ENCODE data around the gene DDX3X. TPM values are rescaled to one million over a fixed set of nuclear protein-coding genes. Genes with fewer than 3 reads are reported as not detected.
A peak's percentile ranks its signal among the peaks of the same experiment; 100 is the strongest.
"Not testable (repeated sequence)": the region's sequence is repeated elsewhere in the genome, so short reads cannot be mapped to it uniquely, and the experiment has no call there.

The DDX3X gene
- total and polyA plus RNA-seq, 2 donors (not counting 1 experiment from before 2014, with no cell fraction given), result 97.6 to 216 TPM

DNA sequence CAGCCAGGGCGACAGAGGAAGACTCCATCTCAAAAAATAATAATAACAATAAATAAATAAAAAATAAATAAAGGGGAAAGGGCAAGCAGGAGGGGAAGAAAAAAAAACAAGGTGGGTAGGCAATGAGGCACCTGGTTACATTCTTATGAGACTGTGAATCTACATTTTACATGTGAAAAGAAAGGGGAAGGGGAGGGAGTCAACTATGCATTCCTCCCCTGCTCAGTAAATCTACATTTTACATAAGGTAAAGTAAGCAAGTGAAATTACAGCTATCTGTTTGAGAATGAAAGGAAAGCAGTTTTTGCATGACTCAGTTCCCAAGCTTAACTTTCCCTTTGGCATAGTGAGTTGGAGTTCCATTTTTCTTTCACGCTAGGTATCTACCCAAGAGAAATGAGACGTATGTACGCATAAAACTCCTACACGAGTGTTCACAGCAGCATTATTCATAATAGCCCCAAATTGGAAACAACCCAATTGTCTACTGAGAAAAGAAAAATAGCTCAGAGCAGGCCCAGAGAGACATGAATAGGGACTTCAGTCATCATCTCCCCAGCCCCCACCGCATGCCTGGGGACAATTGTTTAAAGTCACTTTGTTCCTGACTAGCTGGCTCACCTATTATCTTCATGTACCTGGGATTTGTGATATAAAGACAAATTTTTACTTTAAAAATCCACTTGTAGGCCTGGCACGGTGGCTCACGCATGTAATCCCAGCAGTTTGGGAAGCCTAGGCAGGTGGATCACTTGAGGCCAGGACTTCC, 52.4 kb downstream of the DDX3X start:
- H3K9me3 ChIP-seq (ENCODE audit: control insufficient read depth, insufficient read depth, low read depth, low read length), result no peaks in the 10 kb centered on the region
- peaks cover 4% of the 10 kb centered on the region for H3K4me1 ChIP-seq (ENCODE audit: control insufficient read depth, extremely low read depth, insufficient read depth, low read length)
- H3K27me3 ChIP-seq (ENCODE audit: control insufficient read depth, insufficient read depth, low read length), result no peaks in the 10 kb centered on the region
- H4K20me1 ChIP-seq (ENCODE audit: control insufficient read depth, extremely low read depth, insufficient read depth, low read length), result no peaks in the 10 kb centered on the region
- no peak overlapping the region for H3K4me2 ChIP-seq (ENCODE audit: extremely low read depth, insufficient read depth, low read length)
- TF ChIP-seq EZH2 (IDR thresholded peaks at IDR 0.05; ENCODE audit: low read length, missing control alignments), result no peak
- TF ChIP-seq, protein P1, sequence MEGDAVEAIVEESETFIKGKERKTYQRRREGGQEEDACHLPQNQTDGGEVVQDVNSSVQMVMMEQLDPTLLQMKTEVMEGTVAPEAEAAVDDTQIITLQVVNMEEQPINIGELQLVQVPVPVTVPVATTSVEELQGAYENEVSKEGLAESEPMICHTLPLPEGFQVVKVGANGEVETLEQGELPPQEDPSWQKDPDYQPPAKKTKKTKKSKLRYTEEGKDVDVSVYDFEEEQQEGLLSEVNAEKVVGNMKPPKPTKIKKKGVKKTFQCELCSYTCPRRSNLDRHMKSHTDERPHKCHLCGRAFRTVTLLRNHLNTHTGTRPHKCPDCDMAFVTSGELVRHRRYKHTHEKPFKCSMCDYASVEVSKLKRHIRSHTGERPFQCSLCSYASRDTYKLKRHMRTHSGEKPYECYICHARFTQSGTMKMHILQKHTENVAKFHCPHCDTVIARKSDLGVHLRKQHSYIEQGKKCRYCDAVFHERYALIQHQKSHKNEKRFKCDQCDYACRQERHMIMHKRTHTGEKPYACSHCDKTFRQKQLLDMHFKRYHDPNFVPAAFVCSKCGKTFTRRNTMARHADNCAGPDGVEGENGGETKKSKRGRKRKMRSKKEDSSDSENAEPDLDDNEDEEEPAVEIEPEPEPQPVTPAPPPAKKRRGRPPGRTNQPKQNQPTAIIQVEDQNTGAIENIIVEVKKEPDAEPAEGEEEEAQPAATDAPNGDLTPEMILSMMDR (conservative IDR thresholded peaks at IDR 0.05 in 1 of 2, IDR thresholded peaks at IDR 0.05 in 1 of 2; ENCODE audit: low read depth in 1 of 2, low read length in 2 of 2), result no peak
- no peak overlapping the region for H3K27ac ChIP-seq (ENCODE audit: insufficient read depth, low read length)
- H3K36me3 ChIP-seq (ENCODE audit: control insufficient read depth, insufficient read depth, low read length), result no peaks in the 10 kb centered on the region
- no peak overlapping the region for H2AFZ ChIP-seq (ENCODE audit: low read length)
- H3K9ac ChIP-seq (ENCODE audit: insufficient read depth, low read length), result no peak overlapping the region
- no peaks in the 10 kb centered on the region for H3K79me2 ChIP-seq (ENCODE audit: control insufficient read depth, insufficient read depth, low read length)
- H3K4me3 ChIP-seq (replicated peaks in 1 of 4; ENCODE audit: control extremely low read depth in 1 of 4, insufficient read depth in 1 of 4, low read depth in 3 of 4, low read length in 4 of 4), result no peak overlapping the region
- DNase-seq (ENCODE audit: low read depth in 2 of 2), result peak in 1 of 2 donors; percentile 55

GRCh38 chrX:41388543-41388942, 54.6 kb downstream of the DDX3X start:
- Histone ChIP-seq H4K20me1 (ENCODE audit: control insufficient read depth, extremely low read depth, insufficient read depth, low read length) (no peaks in the 10 kb centered on the region), H3K36me3 (ENCODE audit: control insufficient read depth, insufficient read depth, low read length) (no peaks in the 10 kb centered on the region), H3K27ac (ENCODE audit: insufficient read depth, low read length) (no peak overlapping the region), H3K4me3 (replicated peaks in 1 of 4; ENCODE audit: control extremely low read depth in 1 of 4, insufficient read depth in 1 of 4, low read depth in 3 of 4, low read length in 4 of 4) (no peak overlapping the region), H3K9me3 (ENCODE audit: control insufficient read depth, insufficient read depth, low read depth, low read length) (no peaks in the 10 kb centered on the region), H3K79me2 (ENCODE audit: control insufficient read depth, insufficient read depth, low read length) (no peaks in the 10 kb centered on the region), H3K4me2 (ENCODE audit: extremely low read depth, insufficient read depth, low read length) (no peak overlapping the region), H3K4me1 (ENCODE audit: control insufficient read depth, extremely low read depth, insufficient read depth, low read length) (peaks cover 3% of the 10 kb centered on the region), H2AFZ (ENCODE audit: low read length) (no peak overlapping the region), H3K27me3 (ENCODE audit: control insufficient read depth, insufficient read depth, low read length) (no peaks in the 10 kb centered on the region), H3K9ac (ENCODE audit: insufficient read depth, low read length) (no peak overlapping the region)
- TF ChIP-seq EZH2 (IDR thresholded peaks at IDR 0.05; ENCODE audit: low read length, missing control alignments), result no peak
- TF ChIP-seq, protein P1 (conservative IDR thresholded peaks at IDR 0.05 in 1 of 2, IDR thresholded peaks at IDR 0.05 in 1 of 2; ENCODE audit: low read depth in 1 of 2, low read length in 2 of 2), result no peak
- no peak for DNase-seq (ENCODE audit: low read depth in 2 of 2)

- no peak overlapping the region for H3K4me2 ChIP-seq (ENCODE audit: extremely low read depth, insufficient read depth, low read length)
- H3K9me3 ChIP-seq (ENCODE audit: control insufficient read depth, insufficient read depth, low read depth, low read length), result no peaks in the 10 kb centered on the region
- H2AFZ ChIP-seq (ENCODE audit: low read length), result no peak overlapping the region
- H4K20me1 ChIP-seq (ENCODE audit: control insufficient read depth, extremely low read depth, insufficient read depth, low read length), result no peaks in the 10 kb centered on the region
- H3K9ac ChIP-seq (ENCODE audit: insufficient read depth, low read length), result no peak overlapping the region
- no peak overlapping the region for H3K27ac ChIP-seq (ENCODE audit: insufficient read depth, low read length)
- TF ChIP-seq, protein P1 (conservative IDR thresholded peaks at IDR 0.05 in 1 of 2, IDR thresholded peaks at IDR 0.05 in 1 of 2; ENCODE audit: low read depth in 1 of 2, low read length in 2 of 2), result no peak
- TF ChIP-seq EZH2 (IDR thresholded peaks at IDR 0.05; ENCODE audit: low read length, missing control alignments), result no peak
- no peaks in the 10 kb centered on the region for H3K36me3 ChIP-seq (ENCODE audit: control insufficient read depth, insufficient read depth, low read length)
- H3K4me1 ChIP-seq (ENCODE audit: control insufficient read depth, extremely low read depth, insufficient read depth, low read length), result no peaks in the 10 kb centered on the region
- H3K27me3 ChIP-seq (ENCODE audit: control insufficient read depth, insufficient read depth, low read length), result no peaks in the 10 kb centered on the region
- H3K79me2 ChIP-seq (ENCODE audit: control insufficient read depth, insufficient read depth, low read length), result no peaks in the 10 kb centered on the region
- H3K4me3 ChIP-seq (replicated peaks in 1 of 4; ENCODE audit: control extremely low read depth in 1 of 4, insufficient read depth in 1 of 4, low read depth in 3 of 4, low read length in 4 of 4), result no peak overlapping the region
- no peak for DNase-seq (ENCODE audit: low read depth in 2 of 2)
Measured at GRCh38 chrX:41389311-41389888, 55.4 kb downstream of the DDX3X start.

- H3K9ac ChIP-seq (ENCODE audit: insufficient read depth, low read length); H3K27ac ChIP-seq (ENCODE audit: insufficient read depth, low read length); H3K27me3 ChIP-seq (ENCODE audit: control insufficient read depth, insufficient read depth, low read length); H3K36me3 ChIP-seq (ENCODE audit: control insufficient read depth, insufficient read depth, low read length); H3K4me2 ChIP-seq (ENCODE audit: extremely low read depth, insufficient read depth, low read length); H3K79me2 ChIP-seq (ENCODE audit: control insufficient read depth, insufficient read depth, low read length); H2AFZ ChIP-seq (ENCODE audit: low read length); H4K20me1 ChIP-seq (ENCODE audit: control insufficient read depth, extremely low read depth, insufficient read depth, low read length); H3K4me1 ChIP-seq (ENCODE audit: control insufficient read depth, extremely low read depth, insufficient read depth, low read length); DNase-seq (ENCODE audit: low read depth in 2 of 2); H3K9me3 ChIP-seq (ENCODE audit: control insufficient read depth, insufficient read depth, low read depth, low read length); H3K4me3 ChIP-seq (replicated peaks in 1 of 4; ENCODE audit: control extremely low read depth in 1 of 4, insufficient read depth in 1 of 4, low read depth in 3 of 4, low read length in 4 of 4): not testable (repeated sequence)
Measured at GRCh38 chrX:41390576-41390975, 56.6 kb downstream of the DDX3X start.

All from fibroblast of lung (primary cell).